Subcutaneous adipose tissue (tissue), 4 donors: ENCODE measurements around the gene HNRNPL. TPM values are rescaled to one million over a fixed set of nuclear protein-coding genes. Genes with fewer than 3 reads are reported as not detected.

Experiments used
- total RNA-seq, 4 donors: library from RNA; depleted of rRNA; stranded (reverse); fragments of >200 nt; gene quantifications; one replicate each; pipeline ENCODE4 v1.1.0, GENCODE V29; 2016
- TF ChIP-seq, protein P1 (sequence below): fragments of 450-650 bp; IDR thresholded peaks from one replicate; pipeline ENCODE4 v1.5.1; 2016; ENCODE audit warnings: low read depth, mild to moderate bottlenecking, control low read depth, antibody characterized with exemption, moderate library complexity

The HNRNPL gene
- 100 to 1,000 TPM; 109 to 161 (median 141) TPM for total RNA-seq

DNA sequence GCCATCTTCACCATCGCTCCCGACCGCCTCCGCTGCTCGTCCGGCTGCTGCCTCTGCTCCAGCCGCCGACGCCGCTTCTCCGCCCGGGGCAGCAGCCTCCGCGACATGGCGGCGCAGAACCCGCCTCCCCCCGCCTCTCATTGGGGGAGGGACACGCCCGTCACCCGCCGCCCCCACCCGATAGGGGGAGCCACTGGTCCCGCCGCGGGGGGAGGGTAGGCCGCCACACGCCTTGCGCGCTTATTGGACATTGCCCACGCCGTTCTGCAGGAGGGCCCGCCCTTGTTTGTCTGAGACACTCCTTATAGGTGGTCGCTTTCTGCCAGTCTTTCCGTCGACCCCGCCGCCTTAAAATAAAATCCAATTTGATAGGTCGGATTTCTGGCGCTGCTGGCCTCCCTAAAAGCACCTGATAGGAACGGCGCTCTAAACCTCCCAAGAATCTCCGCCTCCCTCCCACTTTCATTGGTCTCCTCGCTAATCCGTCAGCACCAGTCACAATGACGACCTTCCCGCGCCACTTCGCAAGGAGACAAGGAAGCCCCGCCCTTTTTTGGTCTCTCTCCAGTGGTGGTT, at the start of gene HNRNPL:
HNRNPL (minus strand) TSS at position 127 of the 576 bp plus-strand sequence; CDS start at position 107, 20 bp downstream.
- TF ChIP-seq, protein P1, sequence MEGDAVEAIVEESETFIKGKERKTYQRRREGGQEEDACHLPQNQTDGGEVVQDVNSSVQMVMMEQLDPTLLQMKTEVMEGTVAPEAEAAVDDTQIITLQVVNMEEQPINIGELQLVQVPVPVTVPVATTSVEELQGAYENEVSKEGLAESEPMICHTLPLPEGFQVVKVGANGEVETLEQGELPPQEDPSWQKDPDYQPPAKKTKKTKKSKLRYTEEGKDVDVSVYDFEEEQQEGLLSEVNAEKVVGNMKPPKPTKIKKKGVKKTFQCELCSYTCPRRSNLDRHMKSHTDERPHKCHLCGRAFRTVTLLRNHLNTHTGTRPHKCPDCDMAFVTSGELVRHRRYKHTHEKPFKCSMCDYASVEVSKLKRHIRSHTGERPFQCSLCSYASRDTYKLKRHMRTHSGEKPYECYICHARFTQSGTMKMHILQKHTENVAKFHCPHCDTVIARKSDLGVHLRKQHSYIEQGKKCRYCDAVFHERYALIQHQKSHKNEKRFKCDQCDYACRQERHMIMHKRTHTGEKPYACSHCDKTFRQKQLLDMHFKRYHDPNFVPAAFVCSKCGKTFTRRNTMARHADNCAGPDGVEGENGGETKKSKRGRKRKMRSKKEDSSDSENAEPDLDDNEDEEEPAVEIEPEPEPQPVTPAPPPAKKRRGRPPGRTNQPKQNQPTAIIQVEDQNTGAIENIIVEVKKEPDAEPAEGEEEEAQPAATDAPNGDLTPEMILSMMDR: no peak

DNA sequence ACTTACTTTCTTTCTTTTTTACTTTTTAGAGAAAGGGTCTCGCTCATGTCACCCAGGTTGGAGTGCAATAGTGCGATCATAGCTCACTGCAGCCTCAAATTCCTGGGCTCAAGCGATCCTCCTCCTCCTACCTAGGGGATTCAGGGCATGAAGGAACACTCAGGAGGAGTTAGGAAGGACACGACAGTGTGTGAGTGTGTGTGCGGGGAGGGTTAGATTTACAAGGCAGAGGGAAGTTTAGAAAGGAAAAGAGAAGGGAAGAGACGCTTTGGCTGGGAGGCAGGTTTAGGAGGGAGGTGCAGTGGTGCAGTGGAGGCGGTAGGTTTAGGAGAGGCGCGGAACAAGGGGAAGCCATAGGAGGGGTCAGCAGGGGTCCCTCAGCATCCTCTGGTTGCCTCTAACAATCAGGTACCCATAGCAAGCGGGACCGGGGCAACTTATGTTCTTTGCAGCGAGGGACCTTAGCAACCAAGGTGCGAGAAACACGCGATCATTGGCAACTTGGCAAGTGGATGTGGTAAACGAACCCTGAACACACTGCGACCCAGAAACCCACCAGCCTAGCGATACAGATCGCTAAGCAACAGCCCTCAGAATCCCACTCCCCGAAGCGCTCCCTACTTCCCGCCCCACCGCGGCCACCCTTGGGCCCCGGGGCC, 49.1 kb upstream of the HNRNPL start:
- TF ChIP-seq, protein P1: no peak

DNA sequence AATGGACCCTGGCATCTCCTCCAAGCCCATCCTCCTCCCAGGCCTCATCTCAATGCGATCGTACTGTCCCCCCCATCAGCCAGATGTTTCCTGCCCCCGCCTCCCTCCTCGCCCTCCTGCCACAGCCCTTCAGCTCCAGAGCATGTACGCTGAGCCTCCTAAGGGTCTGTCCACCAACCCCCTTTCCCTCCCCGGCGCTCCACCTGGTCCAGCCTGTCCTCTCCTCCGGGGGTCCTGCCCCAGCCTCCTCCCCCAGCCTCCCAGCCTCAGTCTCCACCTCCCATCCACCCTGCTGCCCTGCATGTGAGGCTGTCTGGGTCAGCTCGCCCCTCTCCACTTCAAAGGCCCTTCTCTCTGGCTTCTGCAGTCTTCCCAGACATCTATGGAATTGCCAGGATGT, 45.2 kb upstream of the HNRNPL start:
- TF ChIP-seq, protein P1: no peak

DNA sequence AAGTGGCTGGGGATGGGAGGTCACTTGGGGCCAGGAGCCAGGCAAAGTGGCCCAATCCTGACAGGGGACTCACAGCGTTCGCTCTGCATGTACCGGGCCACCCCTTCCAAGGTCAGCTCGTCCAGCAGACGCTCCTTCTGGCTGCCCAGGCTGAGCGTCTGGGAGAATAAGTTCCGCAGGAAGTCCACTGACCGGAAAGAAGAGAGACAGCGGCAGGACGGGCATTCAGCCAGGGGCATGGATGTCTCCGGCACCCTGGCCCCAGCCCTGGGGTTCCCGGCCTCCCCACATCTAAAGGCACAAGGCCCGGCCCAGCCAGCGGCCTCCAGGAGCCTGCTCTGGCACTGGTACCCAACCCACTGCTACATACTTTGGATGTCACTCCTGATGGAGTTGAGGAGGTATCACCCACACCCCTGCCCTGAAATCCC, 43.6 kb upstream of the HNRNPL start:
- TF ChIP-seq, protein P1: no peak

DNA sequence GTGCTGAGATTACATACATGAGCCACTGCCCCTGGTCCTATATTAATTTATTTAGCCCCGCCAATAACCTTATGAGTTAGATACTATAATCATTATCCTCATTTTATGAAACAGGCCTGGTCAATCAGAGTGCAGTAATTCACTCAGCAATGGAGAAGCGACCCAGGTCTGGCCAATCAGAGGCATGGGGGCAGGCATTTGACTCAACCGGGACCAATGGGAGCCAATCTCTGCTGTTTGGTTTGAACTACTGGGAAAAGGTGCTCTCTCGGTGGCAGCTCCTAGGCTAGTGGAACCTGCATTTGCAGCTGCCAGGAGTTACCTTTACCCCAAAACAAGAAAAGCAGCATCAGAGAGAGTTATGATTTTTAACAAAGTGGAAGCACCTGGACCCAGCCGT, 43.1 kb upstream of the HNRNPL start:
- TF ChIP-seq, protein P1: no peak

DNA sequence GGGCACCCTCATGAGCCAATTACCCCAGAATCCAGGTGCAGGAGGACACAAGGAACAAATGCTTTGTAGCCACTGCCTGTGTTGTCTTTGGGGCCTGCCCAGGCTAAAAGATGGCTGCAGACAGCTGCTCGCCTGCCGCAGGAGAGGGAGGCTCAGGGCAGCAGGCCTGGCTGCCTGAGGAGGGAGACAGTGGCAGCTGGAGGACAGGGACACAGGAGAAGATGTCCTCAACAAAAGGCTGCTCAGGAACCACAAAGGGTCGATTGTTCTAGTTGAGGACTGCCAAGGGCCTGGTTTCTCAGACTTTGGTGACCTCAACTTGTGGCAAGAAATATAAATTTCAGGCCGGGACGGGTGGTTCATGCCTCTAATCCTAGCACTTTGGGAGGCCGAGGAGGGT, 42.0 kb upstream of the HNRNPL start:
- TF ChIP-seq, protein P1: no peak

DNA sequence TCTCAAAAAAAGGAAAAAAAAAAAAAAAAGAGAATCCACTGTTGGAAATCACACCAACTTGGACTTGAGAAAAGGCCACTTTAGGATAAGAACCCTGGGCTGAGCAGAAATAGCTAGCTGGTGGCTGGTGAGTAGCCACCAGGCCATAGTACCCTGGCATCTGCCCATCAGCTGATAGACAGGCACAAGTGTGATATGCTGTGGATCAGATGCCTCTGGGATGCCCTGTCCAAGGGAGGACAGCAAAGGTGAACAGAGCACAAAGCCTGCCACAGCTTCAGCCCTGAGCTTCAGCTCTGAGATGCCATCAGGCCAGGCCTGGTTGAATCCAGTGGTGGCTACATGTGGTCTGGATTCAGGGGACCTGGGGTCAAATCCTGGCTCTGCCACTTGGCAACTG, 40.9 kb upstream of the HNRNPL start:
- TF ChIP-seq, protein P1: no peak
